Left kidney (tissue), 2 donors: ENCODE measurements around the gene BCL7C. TPM values are rescaled to one million over a fixed set of nuclear protein-coding genes. Genes with fewer than 3 reads are reported as not detected.

ENCODE experiments used
- DNase-seq: peaks from one replicate; pipeline ENCODE4 v3.0.0-alpha.2; 2013
- polyA plus RNA-seq: library from polyadenylated mRNA; unstranded; fragments of 120-200 nt; gene quantifications from one replicate; pipeline ENCODE4 v1.2.1, GENCODE V29; 2013; ENCODE audit not compliant: insufficient read length

Gene BCL7C
- polyA plus RNA-seq, 1 donor: 35.0 TPM

GRCh38 chr16:30923554-30924075 lies 29.7 kb upstream of the BCL7C start, which contains the start of gene FBXL19:
FBXL19 (plus strand) TSS chr16:30923572; CDS start chr16:30925755, 2,183 bp downstream.
- DNase-seq: peak; percentile 59

GRCh38 chr16:30922960-30923535 lies 29.2 kb upstream of the BCL7C start:
- DNase-seq: peak; percentile 100

GRCh38 chr16:30922420-30922959 lies 28.6 kb upstream of the BCL7C start:
- peak; percentile 99 for DNase-seq

- peak; percentile 97 for DNase-seq
These were observed 28.0 kb upstream of the BCL7C start for GRCh38 chr16:30921748-30922419.

GRCh38 chr16:30921459-30921747 lies 27.5 kb upstream of the BCL7C start:
- no peak for DNase-seq

GRCh38 chr16:30920891-30921290 lies 27.0 kb upstream of the BCL7C start:
- no peak for DNase-seq

- DNase-seq: no peak
These were observed 24.7 kb upstream of the BCL7C start for GRCh38 chr16:30918614-30919013.

GRCh38 chr16:30914830-30915229 lies 21.0 kb upstream of the BCL7C start:
- no peak for DNase-seq

- no peak for DNase-seq
These were observed 19.0 kb upstream of the BCL7C start for GRCh38 chr16:30912794-30913412.

GRCh38 chr16:30910427-30911029 lies 16.7 kb upstream of the BCL7C start:
- no peak for DNase-seq

- DNase-seq: no peak
These were observed 13.2 kb upstream of the BCL7C start for GRCh38 chr16:30907064-30907463.

- DNase-seq: no peak
These were observed 10.4 kb upstream of the BCL7C start for GRCh38 chr16:30904114-30904780.

GRCh38 chr16:30903596-30903995 lies 9.7 kb upstream of the BCL7C start:
- no peak for DNase-seq

GRCh38 chr16:30903002-30903401 lies 9.1 kb upstream of the BCL7C start:
- no peak for DNase-seq

GRCh38 chr16:30902029-30902972 lies 8.4 kb upstream of the BCL7C start:
- peak; percentile 56 for DNase-seq

- no peak for DNase-seq
These were observed 7.5 kb upstream of the BCL7C start for GRCh38 chr16:30901201-30902028.

- DNase-seq: no peak
These were observed 6.7 kb upstream of the BCL7C start for GRCh38 chr16:30900588-30900987.

GRCh38 chr16:30899794-30900193 lies 5.9 kb upstream of the BCL7C start:
- DNase-seq: no peak

- DNase-seq: peak; percentile 91
These were observed 3.2 kb upstream of the BCL7C start for GRCh38 chr16:30896889-30897733.
